NB4 (cell line): ENCODE results near the gene BRD4.
A peak's percentile ranks its signal among the peaks of the same experiment; 100 is the strongest.

Experiments
- DNase-seq: peaks from one replicate; pipeline ENCODE4 v3.0.0; 2010; ENCODE audit warnings: low read depth
- H3K4me3 ChIP-seq: one replicate; pipeline ENCODE4 v1.5.1; 2011; ENCODE audit warnings: mild to moderate bottlenecking, low read depth, low read length, moderate library complexity
- CTCF ChIP-seq: IDR thresholded peaks from one replicate; pipeline ENCODE4 v1.5.1; 2012; ENCODE audit warnings: low read depth, low read length
- MAX ChIP-seq: IDR thresholded peaks from 2 replicates; pipeline ENCODE4 v1.6.1; 2011; ENCODE audit warnings: low read depth, low read length
- MYC ChIP-seq: IDR thresholded peaks from 2 replicates; pipeline ENCODE4 v1.6.1; 2011; ENCODE audit warnings: low read depth, low read length
- POLR2A ChIP-seq: IDR thresholded peaks from 2 replicates; pipeline ENCODE4 v1.6.1; 2011; ENCODE audit warnings: mild to moderate bottlenecking; ENCODE audit not compliant: insufficient read length; ENCODE audit errors: extremely low read depth

The BRD4 gene

GRCh38 chr19:15378534-15379082 lies 46.3 kb upstream of the BRD4 start:
- no peak for TF ChIP-seq CTCF
- peak; percentile 85 for TF ChIP-seq MYC
- TF ChIP-seq MAX: peak; percentile 71
- TF ChIP-seq POLR2A: no peak
- peak; percentile 73 for DNase-seq
- peak overlapping the region; percentile 97 for H3K4me3 ChIP-seq

- DNase-seq: no peak
- no peak overlapping the region for H3K4me3 ChIP-seq
- TF ChIP-seq POLR2A: no peak
- no peak for TF ChIP-seq MAX
- no peak for TF ChIP-seq CTCF
- TF ChIP-seq MYC: no peak
Observed at GRCh38 chr19:15374796-15375440, 42.6 kb upstream of the BRD4 start.

- no peak overlapping the region for H3K4me3 ChIP-seq
- DNase-seq: no peak
- no peak for TF ChIP-seq CTCF
- no peak for TF ChIP-seq MAX
- TF ChIP-seq POLR2A: no peak
- no peak for TF ChIP-seq MYC
Observed at GRCh38 chr19:15374105-15374651, 41.8 kb upstream of the BRD4 start.

- no peak overlapping the region for H3K4me3 ChIP-seq
- no peak for DNase-seq
- TF ChIP-seq MYC: no peak
- TF ChIP-seq CTCF: no peak
- TF ChIP-seq MAX: no peak
- TF ChIP-seq POLR2A: no peak
Observed at GRCh38 chr19:15373644-15374043, 41.3 kb upstream of the BRD4 start.

- TF ChIP-seq CTCF (no peak), MYC (no peak), POLR2A (no peak), MAX (no peak)
- H3K4me3 ChIP-seq: no peak overlapping the region
- no peak for DNase-seq
Observed at GRCh38 chr19:15372891-15373301, 40.6 kb upstream of the BRD4 start.
